GM18499 (cell line): Measurements from ENCODE around the gene UNC93A.
A peak's percentile ranks its signal among the peaks of the same experiment; 100 is the strongest.
"Not testable (repeated sequence)": the region's sequence is repeated elsewhere in the genome, so short reads cannot be mapped to it uniquely, and the experiment has no call there.

Experiments used
- ATAC-seq: cut with Tn5 transposase; IDR thresholded peaks from one replicate; pipeline ENCODE4 v1.9.1; 2021; ENCODE audit warnings: moderate number of reproducible peaks; ENCODE audit not compliant: insufficient read depth, unreplicated experiment

Gene UNC93A

GRCh38 chr6:167336844-167337630 lies 45.9 kb downstream of the UNC93A start:
- no peak for ATAC-seq

- no peak for ATAC-seq
Measured at GRCh38 chr6:167337675-167338449, 46.7 kb downstream of the UNC93A start.

GRCh38 chr6:167338541-167339117 lies 47.5 kb downstream of the UNC93A start:
- no peak for ATAC-seq

GRCh38 chr6:167341038-167341583 lies 50.0 kb downstream of the UNC93A start:
- ATAC-seq = no peak

GRCh38 chr6:167341665-167342655 lies 50.8 kb downstream of the UNC93A start:
- ATAC-seq = no peak

GRCh38 chr6:167342879-167343610 lies 51.9 kb downstream of the UNC93A start:
- no peak for ATAC-seq

- ATAC-seq = no peak
Measured at GRCh38 chr6:167345348-167345747, 54.2 kb downstream of the UNC93A start.

GRCh38 chr6:167345960-167346359 lies 54.8 kb downstream of the UNC93A start:
- ATAC-seq = no peak

- no peak for ATAC-seq
Measured at GRCh38 chr6:167347226-167347625, 56.1 kb downstream of the UNC93A start.

GRCh38 chr6:167349631-167350274 lies 58.6 kb downstream of the UNC93A start:
- ATAC-seq = no peak

- ATAC-seq = no peak
Measured at GRCh38 chr6:167350275-167350696, 59.2 kb downstream of the UNC93A start.

GRCh38 chr6:167350731-167351655 lies 59.9 kb downstream of the UNC93A start:
- ATAC-seq = peak; percentile 60

GRCh38 chr6:167351656-167352345 lies 60.7 kb downstream of the UNC93A start:
- no peak for ATAC-seq

- no peak for ATAC-seq
Measured at GRCh38 chr6:167356874-167357273, 65.8 kb downstream of the UNC93A start.

- ATAC-seq = not testable (repeated sequence)
Measured at GRCh38 chr6:167358394-167358793, 67.3 kb downstream of the UNC93A start.

- ATAC-seq = not testable (repeated sequence)
Measured at GRCh38 chr6:167361170-167361569, 70.1 kb downstream of the UNC93A start.
